Left lung (tissue), 10 donors: ENCODE measurements around the gene UNCX. TPM values are rescaled to one million over a fixed set of nuclear protein-coding genes. Genes with fewer than 3 reads are reported as not detected.

Experiments used
- ATAC-seq: fragments of 200-7000 bp; cut with Tn5 transposase; one replicate; pipeline ENCODE4 v1.9.1; 2020; ENCODE audit warnings: moderate library complexity
- DNase-seq, 4 donors: peaks; one replicate each; pipeline ENCODE4 v3.0.0-alpha.2; 2013 to 2020
- H3K27ac ChIP-seq, 2 donors: fragments of 200-600 bp; sonication (generic) in 1 of 2; one replicate each; pipeline versions ENCODE4 v1.5.0 to v1.8.0; 2020 to 2021
- H3K27me3 ChIP-seq, 2 donors: fragments of 200-600 bp; sonication (generic) in 1 of 2; one replicate each; pipeline versions ENCODE4 v1.5.0 to v1.8.0; 2020 to 2021
- H3K36me3 ChIP-seq, 2 donors: fragments of 200-600 bp; sonication (generic) in 1 of 2; one replicate each; pipeline versions ENCODE4 v1.5.0 to v1.8.0; 2020 to 2021
- H3K4me1 ChIP-seq, 2 donors: fragments of 200-600 bp; one replicate each; pipeline ENCODE4 v1.8.0; 2021
- H3K4me3 ChIP-seq, 2 donors: fragments of 200-600 bp; sonication (generic) in 1 of 2; one replicate each; pipeline versions ENCODE4 v1.5.0 to v1.8.0; 2020 to 2021; ENCODE audit warnings: mild to moderate bottlenecking in 1 of 2
- H3K9me3 ChIP-seq, 2 donors: fragments of 200-600 bp; sonication (generic) in 1 of 2; one replicate each; pipeline versions ENCODE4 v1.5.0 to v1.8.0; 2020 to 2021
- CTCF ChIP-seq, 2 donors: fragments of 200-600 bp; sonication (generic) in 1 of 2; IDR thresholded peaks; one replicate each; pipeline versions ENCODE4 v1.5.0 to v1.8.0; 2021; ENCODE audit warnings: antibody characterized with exemption in 2 of 2
- intact Hi-C, 2 donors: fragments of 100-400 bp; cut with DNase I; formaldehyde crosslinking; loops; one replicate each; pipeline versions ENCODE4 v1.11.2 to v1.14.2; 2022
- polyA plus RNA-seq, 6 donors: library from polyadenylated mRNA; unstranded; fragments of 120-200 nt; gene quantifications; one replicate each; pipeline ENCODE4 v1.2.1, GENCODE V29; 2013; ENCODE audit not compliant: insufficient read length in 6 of 6
- total RNA-seq, 2 donors: library from RNA; stranded (reverse); fragmentation: NEBNext Ultra II Directional; extraction: Animal tissue kit (Norgen Biotek cat#: 25700); gene quantifications; one replicate each; pipeline ENCODE4 v1.2.1, GENCODE V29; 2021
- donor health status: DM: no; HTN: yes; CAD: no.
- donor health status: DM: no; HTN: no; CAD: no.

Gene UNCX
- total and polyA plus RNA-seq, 8 donors, result 0.10 TPM; not detected in 7

- H3K27ac ChIP-seq, result no peak overlapping the region
- H3K27me3 ChIP-seq, result peaks cover 94 to 98% of the 10 kb centered on the region in 2 donors
- no peaks in the 10 kb centered on the region for H3K9me3 ChIP-seq
- intact Hi-C loops, result no loop called here
- H3K4me3 ChIP-seq, result no peak overlapping the region
- no peak for DNase-seq
- H3K4me1 ChIP-seq, result no peaks in the 10 kb centered on the region
- H3K36me3 ChIP-seq, result no peaks in the 10 kb centered on the region
- TF ChIP-seq CTCF (IDR thresholded peaks at IDR 0.05), result no peak
- no peak for ATAC-seq
These were observed 8.6 kb downstream of the UNCX start for GRCh38 chr7:1241258-1241602.

- intact Hi-C loops, result no loop called here
- ATAC-seq, result no peak
- H3K4me1 ChIP-seq, result no peaks in the 10 kb centered on the region
- H3K27ac ChIP-seq, result no peak overlapping the region
- H3K4me3 ChIP-seq, result no peak overlapping the region
- peaks cover 99 to 100% of the 10 kb centered on the region in 2 donors for H3K27me3 ChIP-seq
- DNase-seq, result peak in 1 of 4 donors; percentile 71
- TF ChIP-seq CTCF (IDR thresholded peaks at IDR 0.05), result no peak
- H3K36me3 ChIP-seq, result no peaks in the 10 kb centered on the region
- H3K9me3 ChIP-seq, result no peaks in the 10 kb centered on the region
These were observed 9.1 kb downstream of the UNCX start for GRCh38 chr7:1241603-1242255.

GRCh38 chr7:1242256-1242605, 9.6 kb downstream of the UNCX start:
- no peak overlapping the region for H3K4me3 ChIP-seq
- H3K9me3 ChIP-seq, result no peaks in the 10 kb centered on the region
- H3K27ac ChIP-seq, result no peak overlapping the region
- peaks cover 2 to 3% of the 10 kb centered on the region in 2 donors for H3K4me1 ChIP-seq
- intact Hi-C loops, result no loop called here
- peaks cover 99 to 100% of the 10 kb centered on the region in 2 donors for H3K27me3 ChIP-seq
- no peak for TF ChIP-seq CTCF (IDR thresholded peaks at IDR 0.05)
- peak in 1 of 4 donors; percentile 53 for DNase-seq
- H3K36me3 ChIP-seq, result no peaks in the 10 kb centered on the region
- no peak for ATAC-seq

- no peak for TF ChIP-seq CTCF (IDR thresholded peaks at IDR 0.05)
- Histone ChIP-seq H3K4me3 (no peak overlapping the region), H3K27me3 (peaks cover 99 to 100% of the 10 kb centered on the region in 2 donors), H3K36me3 (no peaks in the 10 kb centered on the region), H3K27ac (no peak overlapping the region), H3K4me1 (peaks cover 3 to 8% of the 10 kb centered on the region in 2 donors), H3K9me3 (no peaks in the 10 kb centered on the region)
- ATAC-seq, result no peak
- intact Hi-C loops, result no loop called here
- DNase-seq, result peak in 1 of 4 donors; percentile 65
These were observed 10.1 kb downstream of the UNCX start for GRCh38 chr7:1242606-1243289.

- H3K9me3 ChIP-seq, result no peaks in the 10 kb centered on the region
- no peak for ATAC-seq
- intact Hi-C loops, result no loop called here
- DNase-seq, result peak in 1 of 4 donors; percentile 68
- no peak for TF ChIP-seq CTCF (IDR thresholded peaks at IDR 0.05)
- H3K27me3 ChIP-seq, result peaks cover 99 to 100% of the 10 kb centered on the region in 2 donors
- H3K36me3 ChIP-seq, result no peaks in the 10 kb centered on the region
- no peak overlapping the region for H3K4me3 ChIP-seq
- H3K4me1 ChIP-seq, result peaks cover 3 to 14% of the 10 kb centered on the region in 2 donors
- H3K27ac ChIP-seq, result no peak overlapping the region
These were observed 10.8 kb downstream of the UNCX start for GRCh38 chr7:1243290-1243963.
